Measurements from ENCODE around the gene ZNF787. TPM values are rescaled to one million over a fixed set of nuclear protein-coding genes. Genes with fewer than 3 reads are reported as not detected.

ZNF787 gene
- total RNA-seq, 2 donors from 2014 or later = 6.0 to 11.8 TPM

DNA sequence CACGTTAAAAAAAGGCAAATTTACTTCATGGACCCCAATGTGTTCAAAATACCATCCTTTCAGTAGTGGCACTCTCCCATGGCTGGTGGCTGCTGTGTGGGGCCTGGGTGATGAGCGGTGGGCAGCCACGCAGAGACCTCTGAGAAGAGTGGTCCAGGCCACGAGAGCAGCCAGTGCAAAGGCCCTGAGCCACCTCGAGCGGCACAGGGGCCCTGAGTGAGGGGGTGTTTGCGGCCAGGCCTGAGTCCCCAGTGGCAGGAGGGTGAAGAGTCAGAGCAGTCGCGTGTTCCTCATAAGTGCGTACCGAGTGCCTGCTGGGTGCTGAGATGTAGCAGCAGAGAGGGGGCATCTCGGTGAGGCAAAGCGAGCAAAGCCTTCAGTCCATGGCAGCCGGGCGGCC, 27.0 kb upstream of the ZNF787 start:
- DNase-seq (ENCODE audit: low spot score) = no peak
- no peak overlapping the region for H3K4me3 ChIP-seq
- no peak overlapping the region for H3K27ac ChIP-seq
- TF ChIP-seq, protein P1, sequence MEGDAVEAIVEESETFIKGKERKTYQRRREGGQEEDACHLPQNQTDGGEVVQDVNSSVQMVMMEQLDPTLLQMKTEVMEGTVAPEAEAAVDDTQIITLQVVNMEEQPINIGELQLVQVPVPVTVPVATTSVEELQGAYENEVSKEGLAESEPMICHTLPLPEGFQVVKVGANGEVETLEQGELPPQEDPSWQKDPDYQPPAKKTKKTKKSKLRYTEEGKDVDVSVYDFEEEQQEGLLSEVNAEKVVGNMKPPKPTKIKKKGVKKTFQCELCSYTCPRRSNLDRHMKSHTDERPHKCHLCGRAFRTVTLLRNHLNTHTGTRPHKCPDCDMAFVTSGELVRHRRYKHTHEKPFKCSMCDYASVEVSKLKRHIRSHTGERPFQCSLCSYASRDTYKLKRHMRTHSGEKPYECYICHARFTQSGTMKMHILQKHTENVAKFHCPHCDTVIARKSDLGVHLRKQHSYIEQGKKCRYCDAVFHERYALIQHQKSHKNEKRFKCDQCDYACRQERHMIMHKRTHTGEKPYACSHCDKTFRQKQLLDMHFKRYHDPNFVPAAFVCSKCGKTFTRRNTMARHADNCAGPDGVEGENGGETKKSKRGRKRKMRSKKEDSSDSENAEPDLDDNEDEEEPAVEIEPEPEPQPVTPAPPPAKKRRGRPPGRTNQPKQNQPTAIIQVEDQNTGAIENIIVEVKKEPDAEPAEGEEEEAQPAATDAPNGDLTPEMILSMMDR (IDR thresholded peaks at IDR 0.05) = no peak
- H3K4me1 ChIP-seq = peaks cover 0 to 4% of the 10 kb centered on the region in 2 donors
- peaks cover 27% of the 10 kb centered on the region for H3K36me3 ChIP-seq
- H3K9me3 ChIP-seq = no peaks in the 10 kb centered on the region
- H3K27me3 ChIP-seq = no peaks in the 10 kb centered on the region

DNA sequence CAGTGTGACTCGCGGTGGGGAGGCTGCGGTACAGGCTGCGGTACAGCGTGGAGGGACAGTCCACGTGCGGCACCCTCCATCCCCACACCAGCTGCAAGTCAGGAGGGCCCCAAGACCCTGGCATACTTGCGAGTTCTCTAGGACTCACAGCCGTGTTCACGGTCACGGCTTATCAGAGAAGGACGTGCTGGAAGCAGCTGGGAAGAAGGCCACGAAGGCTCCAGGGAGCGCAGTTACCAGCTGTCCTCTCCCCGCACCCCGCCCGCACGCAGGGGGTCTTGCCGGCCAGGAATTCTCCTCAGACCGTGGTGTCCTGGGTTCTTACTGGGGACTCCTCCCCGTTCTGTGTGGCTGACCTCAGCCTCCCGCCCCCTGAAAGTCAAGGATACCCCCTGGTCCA, 26.2 kb upstream of the ZNF787 start:
- Histone ChIP-seq H3K4me1 (peaks cover 0 to 10% of the 10 kb centered on the region in 2 donors), H3K9me3 (no peaks in the 10 kb centered on the region), H3K4me3 (no peak overlapping the region), H3K27me3 (no peaks in the 10 kb centered on the region), H3K27ac (no peak overlapping the region), H3K36me3 (peaks cover 27% of the 10 kb centered on the region)
- no peak for DNase-seq (ENCODE audit: low spot score)
- TF ChIP-seq, protein P1 (IDR thresholded peaks at IDR 0.05) = no peak

DNA sequence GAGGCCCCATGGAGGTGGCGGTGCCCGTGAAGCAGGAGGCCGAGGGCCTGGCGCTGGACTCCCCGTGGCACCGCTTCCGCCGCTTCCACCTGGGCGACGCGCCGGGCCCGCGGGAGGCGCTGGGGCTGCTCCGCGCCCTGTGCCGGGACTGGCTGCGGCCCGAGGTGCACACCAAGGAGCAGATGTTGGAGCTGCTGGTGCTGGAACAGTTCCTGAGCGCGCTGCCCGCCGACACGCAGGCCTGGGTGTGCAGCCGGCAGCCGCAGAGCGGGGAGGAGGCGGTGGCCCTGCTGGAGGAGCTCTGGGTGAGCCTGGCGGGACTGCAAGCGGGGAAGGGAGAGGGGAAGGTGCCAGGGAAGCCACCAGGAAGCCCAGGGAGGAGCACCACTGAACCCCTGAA, 25.8 kb upstream of the ZNF787 start:
- Histone ChIP-seq H3K27ac (no peak overlapping the region), H3K4me3 (no peak overlapping the region), H3K9me3 (no peaks in the 10 kb centered on the region), H3K4me1 (peaks cover 0 to 14% of the 10 kb centered on the region in 2 donors), H3K27me3 (no peaks in the 10 kb centered on the region), H3K36me3 (peaks cover 27% of the 10 kb centered on the region)
- no peak for DNase-seq (ENCODE audit: low spot score)
- TF ChIP-seq, protein P1 (IDR thresholded peaks at IDR 0.05) = no peak

DNA sequence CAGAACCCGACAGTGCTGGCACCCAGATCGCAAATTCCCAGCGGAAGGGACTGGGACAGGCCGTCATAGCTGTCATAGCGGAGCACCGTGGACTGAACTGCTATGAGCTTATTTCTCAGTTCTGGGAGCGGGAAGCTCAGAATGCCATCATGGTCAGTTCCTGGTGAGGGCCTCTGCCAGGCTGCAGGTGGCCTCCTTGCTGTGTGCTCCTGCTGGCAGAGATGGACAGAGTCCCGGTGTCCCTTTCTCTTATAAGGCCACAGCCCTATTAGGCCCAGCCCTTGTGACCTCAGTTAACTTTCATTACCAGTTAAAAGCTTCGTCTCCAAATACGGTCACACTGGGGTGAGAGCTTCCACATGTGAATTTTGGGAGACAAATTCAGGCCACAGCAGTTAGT, 24.6 kb upstream of the ZNF787 start:
- Histone ChIP-seq H3K36me3 (peaks cover 27% of the 10 kb centered on the region), H3K4me3 (no peak overlapping the region), H3K4me1 (peaks cover 0 to 19% of the 10 kb centered on the region in 2 donors), H3K9me3 (no peaks in the 10 kb centered on the region), H3K27me3 (no peaks in the 10 kb centered on the region), H3K27ac (no peak overlapping the region)
- no peak for DNase-seq (ENCODE audit: low spot score)
- TF ChIP-seq, protein P1 (IDR thresholded peaks at IDR 0.05) = no peak

DNA sequence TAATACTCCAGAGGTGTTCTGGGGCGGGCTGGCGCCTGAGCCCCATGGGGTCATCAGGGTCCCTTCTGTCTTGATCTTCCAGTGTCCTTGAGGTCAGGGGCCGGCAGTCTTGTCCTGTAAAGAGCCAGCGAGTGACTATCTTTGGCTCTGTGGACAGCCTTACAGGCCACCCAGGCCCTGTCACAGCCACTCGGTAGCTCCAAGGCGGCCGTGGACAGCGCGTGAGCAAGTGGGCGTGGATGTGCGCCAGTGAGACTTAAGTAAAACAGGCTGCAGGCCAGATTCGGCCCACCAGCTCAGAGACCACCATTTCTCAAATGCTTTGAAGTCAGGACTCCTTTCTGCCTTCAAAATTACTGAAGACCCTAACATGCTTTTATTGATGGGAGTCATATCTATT, 23.7 kb upstream of the ZNF787 start:
- peaks cover 0 to 25% of the 10 kb centered on the region in 2 donors for H3K4me1 ChIP-seq
- no peak overlapping the region for H3K27ac ChIP-seq
- no peaks in the 10 kb centered on the region for H3K9me3 ChIP-seq
- no peak for DNase-seq (ENCODE audit: low spot score)
- TF ChIP-seq, protein P1 (IDR thresholded peaks at IDR 0.05) = no peak
- H3K27me3 ChIP-seq = no peaks in the 10 kb centered on the region
- H3K36me3 ChIP-seq = peaks cover 27% of the 10 kb centered on the region
- no peak overlapping the region for H3K4me3 ChIP-seq

DNA sequence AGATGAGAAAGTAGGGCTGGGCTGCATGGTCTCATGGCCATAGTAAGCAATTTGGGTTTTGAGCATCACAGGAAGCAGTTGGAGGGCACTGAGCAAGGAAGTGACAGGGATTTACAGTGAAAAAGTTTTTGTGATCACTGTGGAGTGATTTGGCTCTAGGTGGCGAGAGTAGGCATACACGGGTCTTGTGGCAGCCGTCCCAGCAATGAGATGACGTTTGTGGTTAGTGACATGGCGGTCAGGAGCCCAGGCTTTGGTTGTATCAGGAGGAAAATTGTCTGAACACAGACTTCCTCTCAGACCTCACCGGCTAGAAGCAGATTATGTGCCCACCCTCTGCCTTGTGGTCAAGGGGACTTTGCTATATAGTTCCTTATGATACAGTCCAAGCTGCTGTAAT, 23.3 kb upstream of the ZNF787 start:
- Histone ChIP-seq H3K36me3 (peaks cover 27% of the 10 kb centered on the region), H3K4me3 (no peak overlapping the region), H3K27me3 (no peaks in the 10 kb centered on the region), H3K9me3 (no peaks in the 10 kb centered on the region), H3K27ac (no peak overlapping the region), H3K4me1 (peaks cover 0 to 26% of the 10 kb centered on the region in 2 donors)
- TF ChIP-seq, protein P1 (IDR thresholded peaks at IDR 0.05) = no peak
- DNase-seq (ENCODE audit: low spot score) = no peak
